ENCODE results near the gene FAM13A. TPM values are rescaled to one million over a fixed set of nuclear protein-coding genes. Genes with fewer than 3 reads are reported as not detected.
A peak's percentile ranks its signal among the peaks of the same experiment; 100 is the strongest.

The FAM13A gene
- 16.9 TPM for total RNA-seq
- long read RNA-seq, full-length matches to known transcripts: 11 of 21 reads
- long read RNA-seq, partial matches to known transcripts: 4 of 21 reads
- long read RNA-seq, other reads (novel, unspliced or antisense): 6 of 21 reads

GRCh38 chr4:89056953-89057398 lies at the start of gene FAM13A:
Gene FAM13A (minus strand): TSS chr4:89057185. CDS start chr4:89056964, 221 bp downstream.
- intact Hi-C loops (cut with micrococcal nuclease): no loop called here
- peaks cover 30% of the 10 kb centered on the region for H3K4me1 ChIP-seq
- TF ChIP-seq CTCF (IDR thresholded peaks at IDR 0.05; ENCODE audit: borderline replicate concordance): no peak
- no peaks in the 10 kb centered on the region for H3K27me3 ChIP-seq (ENCODE audit: low read depth)
- H3K36me3 ChIP-seq: no peaks in the 10 kb centered on the region
- H3K27ac ChIP-seq (replicated peaks): peak within 1 kb of the TSS; percentile 72
- DNase-seq: peak; percentile 68
- peaks cover 4% of the 10 kb centered on the region for H3K9me3 ChIP-seq (replicated peaks)
- H3K4me3 ChIP-seq: peak within 1 kb of the TSS; percentile 67

GRCh38 chr4:89105726-89106125 lies 48.7 kb upstream of the FAM13A start:
- Histone ChIP-seq H3K36me3 (no peaks in the 10 kb centered on the region), H3K4me1 (peaks cover 10% of the 10 kb centered on the region), H3K9me3 (replicated peaks) (no peaks in the 10 kb centered on the region), H3K4me3 (no peak overlapping the region), H3K27ac (replicated peaks) (peak overlapping the region; percentile 40), H3K27me3 (ENCODE audit: low read depth) (no peaks in the 10 kb centered on the region)
- TF ChIP-seq CTCF (IDR thresholded peaks at IDR 0.05; ENCODE audit: borderline replicate concordance): no peak
- no peak for DNase-seq
- intact Hi-C loops (cut with micrococcal nuclease): no loop called here

GRCh38 chr4:89101256-89102161 lies 44.5 kb upstream of the FAM13A start:
- H3K9me3 ChIP-seq (replicated peaks): no peaks in the 10 kb centered on the region
- TF ChIP-seq CTCF (IDR thresholded peaks at IDR 0.05; ENCODE audit: borderline replicate concordance): no peak
- no peak overlapping the region for H3K27ac ChIP-seq (replicated peaks)
- intact Hi-C loops (cut with micrococcal nuclease): no loop called here
- no peak for DNase-seq
- H3K4me1 ChIP-seq: no peaks in the 10 kb centered on the region
- H3K36me3 ChIP-seq: no peaks in the 10 kb centered on the region
- H3K27me3 ChIP-seq (ENCODE audit: low read depth): no peaks in the 10 kb centered on the region
- no peak overlapping the region for H3K4me3 ChIP-seq

- Histone ChIP-seq H3K27me3 (ENCODE audit: low read depth) (no peaks in the 10 kb centered on the region), H3K27ac (replicated peaks) (no peak overlapping the region), H3K36me3 (no peaks in the 10 kb centered on the region), H3K4me1 (no peaks in the 10 kb centered on the region), H3K4me3 (no peak overlapping the region), H3K9me3 (replicated peaks) (no peaks in the 10 kb centered on the region)
- no peak for DNase-seq
- no peak for TF ChIP-seq CTCF (IDR thresholded peaks at IDR 0.05; ENCODE audit: borderline replicate concordance)
- intact Hi-C loops (cut with micrococcal nuclease): no loop called here
Observed at GRCh38 chr4:89100853-89101252, 43.9 kb upstream of the FAM13A start.

- Histone ChIP-seq H3K27ac (replicated peaks) (no peak overlapping the region), H3K4me3 (no peak overlapping the region), H3K36me3 (no peaks in the 10 kb centered on the region), H3K27me3 (ENCODE audit: low read depth) (no peaks in the 10 kb centered on the region), H3K9me3 (replicated peaks) (no peaks in the 10 kb centered on the region), H3K4me1 (no peaks in the 10 kb centered on the region)
- intact Hi-C loops (cut with micrococcal nuclease): no loop called here
- no peak for TF ChIP-seq CTCF (IDR thresholded peaks at IDR 0.05; ENCODE audit: borderline replicate concordance)
- DNase-seq: no peak
Observed at GRCh38 chr4:89099471-89099870, 42.5 kb upstream of the FAM13A start.
